Activated B cell treated with CpG ODN at 0.5 μM for 24 hours (primary cell): ENCODE measurements around the gene ANKRD17. TPM values are rescaled to one million over a fixed set of nuclear protein-coding genes. Genes with fewer than 3 reads are reported as not detected.
"Not testable (repeated sequence)": the region's sequence is repeated elsewhere in the genome, so short reads cannot be mapped to it uniquely, and the experiment has no call there.

Source experiments
- ATAC-seq: fragments of 200-7000 bp; cut with Tn5 transposase; one replicate; pipeline ENCODE4 v1.10.0; 2021; ENCODE audit warnings: low read depth, mild to moderate bottlenecking, moderate library complexity
- CTCF ChIA-PET: fragments of 350-600 bp; sonication (Branson Sonifier 250); formaldehyde crosslinking; loops from one replicate; lab custom pipeline; 2021; ENCODE audit warnings: antibody characterized with exemption; lab: Charles Lee
- POLR2A ChIA-PET: fragments of 350-600 bp; sonication (Branson Sonifier 250); formaldehyde crosslinking; loops from one replicate; lab custom pipeline; 2021; ENCODE audit warnings: antibody characterized with exemption; lab: Charles Lee
- DNase-seq: peaks from one replicate; pipeline ENCODE4 v3.0.0; 2022
- H3K27ac Mint-ChIP-seq: one replicate; pipeline ENCODE4 v1.8.0; 2020; ENCODE audit warnings: mixed read lengths
- H3K27me3 Mint-ChIP-seq: one replicate; pipeline ENCODE4 v1.8.0; 2021; ENCODE audit warnings: mixed read lengths
- H3K36me3 Mint-ChIP-seq: one replicate; pipeline ENCODE4 v1.8.0; 2021; ENCODE audit warnings: low read depth, mixed read lengths
- H3K4me1 Mint-ChIP-seq: one replicate; pipeline ENCODE4 v1.8.0; 2021; ENCODE audit warnings: mixed read lengths
- H3K4me3 Mint-ChIP-seq: one replicate; pipeline ENCODE4 v1.8.0; 2020; ENCODE audit warnings: mild to moderate bottlenecking, mixed read lengths
- H3K9me3 Mint-ChIP-seq: one replicate; pipeline ENCODE4 v1.8.0; 2020; ENCODE audit warnings: mixed read lengths
- CTCF ChIP-seq: fragments of 200-600 bp; IDR thresholded peaks from one replicate; pipeline ENCODE4 v1.8.0; 2022; ENCODE audit warnings: antibody characterized with exemption, mild to moderate bottlenecking
- intact Hi-C: fragments of 100-400 bp; cut with micrococcal nuclease; formaldehyde crosslinking; loops from one replicate; pipeline ENCODE4 v1.15.1; 2024
- total RNA-seq: library from RNA; stranded (reverse); gene quantifications from 2 replicates; pipeline ENCODE4 v1.2.3, GENCODE V29; 2022

ANKRD17 gene
- total RNA-seq, result 54.1 and 61.4 TPM in 2 replicates

GRCh38 chr4:73258686-73259570 is at the start of gene ANKRD17:
TSS of gene ANKRD17 (minus strand) at chr4:73258798. CDS start at chr4:73258668, 130 bp downstream.
- Mint-ChIP-seq H3K36me3 (peaks cover 24% of the 10 kb centered on the region), H3K4me1 (peaks cover 64% of the 10 kb centered on the region), H3K27ac (peak within 1 kb of the TSS; percentile 99), H3K27me3 (no peaks in the 10 kb centered on the region), H3K4me3 (peak within 1 kb of the TSS; percentile 98), H3K9me3 (no peaks in the 10 kb centered on the region)
- ATAC-seq, result peak; percentile 76
- intact Hi-C loops, result loop anchor here (1.0 to 5.0 kb wide), 6 partner anchors 14 to 900 kb away; partner anchors contain the start of genes COX18 and MTHFD2L
- ChIA-PET CTCF (interaction anchor here (1.2 to 1.9 kb wide), 2 partner anchors 36 to 187 kb away, joined by 4 read pairs; no protein-coding TSS in a partner anchor), POLR2A (interaction anchor here (0.6 to 4.7 kb wide), 21 partner anchors 14 to 926 kb away, joined by 3 to 69 read pairs (median 4); partner anchors contain the start of gene COX18)
- no peak for TF ChIP-seq CTCF
- peak; percentile 90 for DNase-seq

- Mint-ChIP-seq H3K4me3 (no peak overlapping the region), H3K4me1 (no peaks in the 10 kb centered on the region), H3K27ac (no peak overlapping the region), H3K9me3 (no peaks in the 10 kb centered on the region), H3K36me3 (no peaks in the 10 kb centered on the region), H3K27me3 (no peaks in the 10 kb centered on the region)
- intact Hi-C loops, result no loop called here
- POLR2A ChIA-PET, result no interaction called here
- ATAC-seq (no peak), DNase-seq (no peak)
- CTCF ChIA-PET, result no interaction called here
- TF ChIP-seq CTCF, result no peak
Measured at GRCh38 chr4:73308286-73308685, 49.7 kb upstream of the ANKRD17 start.

GRCh38 chr4:73303711-73304110 is 45.1 kb upstream of the ANKRD17 start:
- no peak for TF ChIP-seq CTCF
- no peaks in the 10 kb centered on the region for H3K36me3 Mint-ChIP-seq
- no peaks in the 10 kb centered on the region for H3K27me3 Mint-ChIP-seq
- intact Hi-C loops, result no loop called here
- no peaks in the 10 kb centered on the region for H3K4me1 Mint-ChIP-seq
- peaks cover 5% of the 10 kb centered on the region for H3K9me3 Mint-ChIP-seq
- no peak overlapping the region for H3K27ac Mint-ChIP-seq
- ATAC-seq (no peak), DNase-seq (no peak)
- CTCF ChIA-PET, result no interaction called here
- H3K4me3 Mint-ChIP-seq, result no peak overlapping the region
- POLR2A ChIA-PET, result no interaction called here

GRCh38 chr4:73299548-73300280 is 41.1 kb upstream of the ANKRD17 start:
- CTCF ChIA-PET, result interaction anchor here (0.9 kb wide), 1 partner anchor 147 kb away, joined by 3 read pairs; no protein-coding TSS in a partner anchor
- H3K4me3 Mint-ChIP-seq, result no peak overlapping the region
- H3K9me3 Mint-ChIP-seq, result peaks cover 17% of the 10 kb centered on the region

GRCh38 chr4:73292661-73293060 is 34.1 kb upstream of the ANKRD17 start:
- H3K36me3 Mint-ChIP-seq, ATAC-seq, CTCF ChIA-PET, H3K27me3 Mint-ChIP-seq, H3K27ac Mint-ChIP-seq, DNase-seq, intact Hi-C loops, H3K4me1 Mint-ChIP-seq, H3K4me3 Mint-ChIP-seq, POLR2A ChIA-PET: not testable (repeated sequence)
- H3K9me3 Mint-ChIP-seq, result peaks cover 24% of the 10 kb centered on the region

More at GRCh38 chr4:73299548-73300280, 41.1 kb upstream of the ANKRD17 start:
- Mint-ChIP-seq H3K4me1 (no peaks in the 10 kb centered on the region), H3K36me3 (no peaks in the 10 kb centered on the region), H3K27me3 (no peaks in the 10 kb centered on the region), H3K27ac (no peak overlapping the region)
- no peak for TF ChIP-seq CTCF
- POLR2A ChIA-PET, result no interaction called here
- intact Hi-C loops, result no loop called here
- DNase-seq (no peak), ATAC-seq (no peak)
